GM19351 (cell line): ENCODE data around the gene KYNU.
"Not testable (repeated sequence)": the region's sequence is repeated elsewhere in the genome, so short reads cannot be mapped to it uniquely, and the experiment has no call there.

Experiments used
- ATAC-seq: cut with Tn5 transposase; IDR thresholded peaks from one replicate; pipeline ENCODE4 v1.9.1; 2021; ENCODE audit warnings: mild to moderate bottlenecking, moderate library complexity; ENCODE audit not compliant: unreplicated experiment

Gene KYNU

GRCh38 chr2:142870526-142870925 is 6.9 kb upstream of the KYNU start:
- ATAC-seq, result no peak

DNA sequence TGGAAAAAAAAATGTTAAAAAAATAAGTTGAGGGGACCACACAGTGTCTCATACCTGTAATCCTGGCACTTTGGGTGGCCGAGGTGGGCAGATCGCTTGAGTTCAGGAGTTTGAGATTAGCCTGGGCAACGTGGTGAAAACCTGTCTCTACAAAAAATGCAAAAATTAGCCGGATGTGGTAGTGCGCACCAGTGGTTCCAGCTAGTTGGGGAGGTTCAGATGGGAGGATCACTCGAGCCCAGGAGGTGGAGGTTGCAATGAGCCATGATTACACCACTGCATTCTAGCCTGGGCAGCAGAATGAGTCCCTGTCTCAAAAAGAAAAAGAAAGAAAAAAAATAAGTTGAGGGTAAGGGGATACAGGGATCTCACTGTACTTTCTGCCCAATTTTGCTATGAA is 6.1 kb upstream of the KYNU start:
- peak; percentile 26 for ATAC-seq

DNA sequence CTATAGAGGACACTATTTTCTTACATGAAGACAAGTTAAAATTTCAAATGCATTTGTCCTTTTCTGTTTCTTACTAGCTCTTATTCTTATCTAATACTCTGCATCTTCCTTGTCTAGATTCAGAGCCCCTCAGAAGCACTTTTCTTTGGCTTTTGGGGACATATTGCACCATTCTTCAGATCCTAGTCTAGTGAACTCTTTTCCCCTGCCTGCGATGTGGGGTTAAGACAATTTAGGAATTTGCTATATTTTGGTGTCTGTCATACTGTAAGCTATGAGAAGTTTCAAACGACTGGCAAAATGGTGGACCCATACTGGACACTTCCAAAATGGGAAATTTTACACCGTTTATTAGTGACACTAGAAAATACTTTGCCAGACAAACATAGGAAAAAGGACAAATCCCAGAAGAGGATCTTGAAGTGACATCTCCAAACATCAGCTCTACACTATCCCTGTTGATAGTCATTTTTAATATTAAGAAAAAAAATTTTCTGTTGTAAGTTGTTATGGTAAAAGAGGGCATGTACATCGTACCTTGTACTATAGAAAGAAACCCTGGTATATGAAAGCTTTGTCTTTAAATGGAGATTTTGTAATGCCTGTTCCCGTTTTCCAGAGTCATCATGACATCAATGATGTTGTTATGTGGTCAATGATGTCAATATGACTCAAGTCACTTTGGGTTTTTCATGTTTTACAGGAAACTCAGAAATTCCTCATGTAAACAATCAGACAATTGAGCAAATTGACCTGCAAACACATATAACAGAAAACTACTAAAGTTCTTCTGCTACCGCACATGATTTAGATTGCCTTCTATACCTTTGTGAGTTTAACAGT is 4.4 kb upstream of the KYNU start:
- no peak for ATAC-seq

DNA sequence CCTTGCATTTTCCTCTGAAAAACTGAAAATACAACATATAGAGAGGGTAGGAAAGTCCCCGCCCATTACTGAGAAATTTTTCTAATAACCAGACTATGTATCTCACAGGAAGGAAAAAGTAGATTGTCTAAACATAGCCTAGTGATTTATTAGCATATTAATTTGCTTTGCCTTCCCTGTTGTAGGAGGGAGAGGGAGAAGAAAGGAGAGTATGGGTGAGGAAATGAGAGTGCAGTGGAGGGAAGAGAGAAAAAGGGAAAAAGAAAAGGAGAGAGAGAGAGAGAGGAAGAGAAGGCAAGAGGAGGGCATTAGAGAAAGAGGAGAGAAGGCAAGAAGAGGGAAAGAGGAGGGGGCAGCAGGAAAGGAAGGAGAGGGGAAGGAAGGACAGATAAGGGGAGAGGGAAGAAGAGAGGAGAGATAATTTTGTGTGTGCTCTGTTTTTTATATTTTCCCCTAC is 3.6 kb upstream of the KYNU start:
- no peak for ATAC-seq

DNA sequence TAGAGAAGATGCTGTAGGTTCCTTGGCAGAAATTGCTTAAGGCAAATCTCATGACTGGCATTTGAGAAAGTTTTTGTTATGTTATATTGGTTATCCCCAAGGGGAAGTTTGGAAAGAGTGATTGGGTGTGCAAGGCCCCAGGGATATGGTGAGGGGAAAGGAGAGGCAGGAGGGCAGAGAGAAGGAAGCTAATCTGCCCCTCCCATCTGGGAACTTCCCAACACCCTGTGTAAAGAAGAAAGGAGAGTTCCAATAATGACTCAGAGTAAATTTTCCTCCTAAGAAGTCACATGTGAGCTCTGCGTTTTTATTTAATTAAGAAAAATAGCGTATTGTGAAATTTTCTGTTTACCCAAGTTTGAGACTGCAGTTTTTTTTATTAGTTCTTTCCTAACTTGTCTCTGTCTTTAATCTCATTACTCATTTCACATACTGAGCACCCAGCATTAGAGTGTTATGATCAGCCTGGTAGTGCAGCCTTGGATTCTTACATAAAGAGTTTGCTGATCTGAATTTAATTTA is 3.1 kb upstream of the KYNU start:
- ATAC-seq, result no peak

GRCh38 chr2:142875010-142875409 is 2.5 kb upstream of the KYNU start:
- no peak for ATAC-seq

DNA sequence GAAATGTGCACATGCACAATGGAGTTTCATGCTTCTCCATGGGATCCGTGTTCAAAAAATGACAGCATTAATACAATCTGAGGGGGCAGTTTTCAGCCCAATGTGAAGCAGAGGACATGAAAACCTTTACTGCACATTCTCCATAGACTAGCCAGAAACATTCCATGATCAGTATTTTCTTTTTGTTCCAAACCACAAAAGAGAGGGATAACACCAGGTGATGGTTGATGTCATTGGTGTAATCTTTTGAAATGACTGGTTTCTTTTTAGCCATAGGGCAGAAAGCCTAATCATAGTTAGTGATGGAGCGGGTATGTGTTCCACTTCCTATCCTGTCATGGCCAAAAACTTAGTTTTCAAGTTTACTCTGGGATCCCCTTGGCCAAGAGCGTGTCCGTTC is 1.8 kb upstream of the KYNU start:
- no peak for ATAC-seq

- ATAC-seq, result no peak
Observed at GRCh38 chr2:142876423-142876822, 1.0 kb upstream of the KYNU start.

- ATAC-seq, result peak; percentile 23
Observed at GRCh38 chr2:142878031-142878678, 691 bp downstream of the KYNU start.

DNA sequence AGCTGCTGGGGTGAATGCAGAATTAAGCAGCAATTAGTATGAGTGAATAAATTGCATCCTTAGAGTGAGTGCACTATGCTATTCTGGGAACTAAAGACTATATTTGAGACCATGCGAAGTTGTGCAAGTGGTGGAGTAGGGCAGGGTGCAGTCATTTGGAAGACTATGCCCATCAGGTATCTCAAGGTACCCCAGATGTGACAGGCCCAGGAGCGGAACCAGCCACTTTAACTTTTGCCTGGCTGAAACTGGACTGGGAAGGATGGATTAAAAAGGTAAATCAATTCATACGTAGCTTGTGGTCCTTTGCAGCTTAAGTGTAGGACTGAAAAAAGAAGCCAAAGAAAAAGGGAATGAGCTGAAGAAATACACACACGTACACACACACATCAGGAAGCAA is 1.7 kb downstream of the KYNU start:
- no peak for ATAC-seq

GRCh38 chr2:142880279-142880678 is 2.8 kb downstream of the KYNU start:
- ATAC-seq, result peak; percentile 13

- ATAC-seq, result no peak
Observed at GRCh38 chr2:142881619-142882018, 4.2 kb downstream of the KYNU start.

GRCh38 chr2:142882500-142882899 is 5.0 kb downstream of the KYNU start:
- ATAC-seq, result not testable (repeated sequence)

DNA sequence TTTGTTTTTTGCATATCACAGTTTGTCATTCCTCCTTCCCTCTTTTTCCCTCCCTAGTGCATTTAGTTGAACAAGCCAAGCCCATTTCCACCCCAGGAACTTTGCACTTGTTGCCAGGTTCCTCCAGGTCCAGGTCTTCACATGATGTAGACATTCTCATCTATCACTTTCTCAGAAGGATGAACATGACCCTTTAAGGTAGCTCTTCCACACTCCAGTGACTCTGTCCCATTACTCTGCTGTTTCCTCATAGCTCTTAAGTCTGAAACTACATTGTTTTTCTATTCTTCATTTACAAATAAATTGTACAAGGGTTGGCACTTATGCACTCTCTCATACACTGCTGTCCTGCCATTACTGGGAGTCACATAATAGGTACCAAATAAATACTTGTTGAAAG is 6.1 kb downstream of the KYNU start:
- ATAC-seq, result no peak

- ATAC-seq, result no peak
Observed at GRCh38 chr2:142885543-142885942, 8.1 kb downstream of the KYNU start.

DNA sequence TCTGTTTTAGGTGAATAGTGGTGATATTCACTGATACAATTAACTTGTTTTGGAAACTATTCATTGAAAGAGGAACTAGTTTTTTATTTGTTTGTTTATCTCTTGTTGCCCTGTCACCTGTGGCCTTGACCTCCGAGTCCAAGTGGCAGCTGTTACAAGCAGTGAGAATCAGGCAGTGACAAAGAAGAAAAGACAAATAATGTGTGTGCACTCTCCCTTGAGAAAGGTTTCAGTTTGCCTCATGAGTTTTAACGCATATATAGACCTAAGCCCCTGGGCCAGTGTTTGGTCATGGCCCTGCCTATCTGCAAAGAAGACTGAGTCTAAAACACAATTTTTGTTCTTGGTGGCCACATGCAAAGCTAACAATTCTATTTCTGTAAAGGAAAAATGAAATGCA is 15.3 kb downstream of the KYNU start:
- ATAC-seq, result peak; percentile 98

DNA sequence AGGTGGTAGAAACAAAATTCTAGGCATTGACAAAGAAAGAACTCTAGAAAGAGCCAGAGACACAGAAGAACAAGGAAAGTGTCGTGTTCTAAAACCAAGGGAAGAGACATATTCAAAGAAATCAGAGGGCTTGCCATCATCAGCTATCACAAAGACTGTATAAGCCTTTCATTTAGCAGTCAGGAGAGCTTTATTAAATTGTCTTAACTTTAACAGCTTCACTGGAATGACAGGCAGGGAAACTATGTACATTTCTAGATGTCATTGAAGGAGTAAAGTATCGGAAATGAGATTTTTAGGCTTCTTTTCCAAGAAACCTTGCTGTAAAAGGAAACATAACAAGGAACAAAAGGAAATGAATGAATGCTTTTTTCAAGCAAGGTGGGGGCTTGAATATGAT is 15.8 kb downstream of the KYNU start:
- ATAC-seq, result no peak

- no peak for ATAC-seq
Observed at GRCh38 chr2:142897807-142898206, 20.3 kb downstream of the KYNU start.

DNA sequence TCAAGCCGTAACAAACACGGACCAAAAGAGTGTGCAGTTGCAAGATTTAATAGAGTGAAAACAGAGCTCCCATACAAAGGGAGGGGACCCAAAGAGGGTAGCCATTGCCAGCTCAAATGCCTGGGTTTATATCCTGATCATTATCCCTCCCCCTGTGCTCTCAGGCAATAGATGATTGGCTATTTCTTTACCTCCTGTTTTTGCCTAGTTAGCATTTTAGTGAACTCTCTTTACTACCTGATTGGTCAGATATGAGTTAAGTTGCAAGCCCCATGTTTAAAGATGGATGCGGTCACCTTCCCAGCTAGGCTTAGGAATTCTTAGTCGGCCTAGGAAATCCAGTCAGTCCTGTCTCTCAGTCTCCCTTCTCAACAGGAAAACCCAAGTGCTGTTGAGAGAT is 22.9 kb downstream of the KYNU start:
- not testable (repeated sequence) for ATAC-seq

DNA sequence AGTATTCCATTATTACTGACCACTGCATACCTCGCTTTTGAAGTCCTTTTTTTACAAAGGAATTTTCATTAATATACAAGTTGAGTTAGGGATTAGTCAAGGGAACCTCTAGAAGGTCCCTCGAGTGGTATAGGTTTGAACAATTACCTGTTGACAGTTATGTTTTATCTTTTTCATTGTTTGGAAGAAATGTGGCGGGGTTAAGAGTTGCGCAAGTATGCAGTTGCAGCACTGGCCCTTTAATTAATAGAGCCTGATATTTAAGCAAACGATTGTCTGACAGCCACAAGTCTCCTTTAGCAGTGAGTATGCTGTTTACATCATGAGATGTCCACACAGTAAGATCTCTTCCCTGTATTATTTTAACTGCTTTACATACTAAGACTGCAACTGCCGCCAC is 24.3 kb downstream of the KYNU start:
- no peak for ATAC-seq

DNA sequence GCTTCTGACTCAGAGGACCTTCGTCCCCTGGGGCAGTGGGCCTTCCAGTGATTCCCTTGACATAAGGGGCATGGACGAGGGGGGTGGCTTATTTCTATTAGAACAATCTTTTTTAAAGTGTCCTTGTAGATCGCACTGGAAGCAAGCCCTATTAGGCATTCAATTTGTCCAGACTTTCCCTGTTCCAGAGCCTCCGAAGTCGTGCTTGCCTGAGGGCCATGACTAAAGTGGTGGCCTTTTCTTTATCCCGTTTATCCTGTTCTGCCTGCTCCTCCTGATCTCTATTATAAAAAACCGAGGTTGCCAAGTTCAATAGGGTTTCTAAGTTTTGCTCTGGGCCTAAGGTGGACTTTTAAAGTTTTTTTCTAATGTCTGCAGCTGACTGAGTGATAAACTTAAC is 26.3 kb downstream of the KYNU start:
- not testable (repeated sequence) for ATAC-seq

GRCh38 chr2:142907653-142908052 is 30.2 kb downstream of the KYNU start:
- no peak for ATAC-seq
